Measurements from ENCODE around the gene MCM5.
"Not testable (repeated sequence)": the region's sequence is repeated elsewhere in the genome, so short reads cannot be mapped to it uniquely, and the experiment has no call there.

MCM5 gene

DNA sequence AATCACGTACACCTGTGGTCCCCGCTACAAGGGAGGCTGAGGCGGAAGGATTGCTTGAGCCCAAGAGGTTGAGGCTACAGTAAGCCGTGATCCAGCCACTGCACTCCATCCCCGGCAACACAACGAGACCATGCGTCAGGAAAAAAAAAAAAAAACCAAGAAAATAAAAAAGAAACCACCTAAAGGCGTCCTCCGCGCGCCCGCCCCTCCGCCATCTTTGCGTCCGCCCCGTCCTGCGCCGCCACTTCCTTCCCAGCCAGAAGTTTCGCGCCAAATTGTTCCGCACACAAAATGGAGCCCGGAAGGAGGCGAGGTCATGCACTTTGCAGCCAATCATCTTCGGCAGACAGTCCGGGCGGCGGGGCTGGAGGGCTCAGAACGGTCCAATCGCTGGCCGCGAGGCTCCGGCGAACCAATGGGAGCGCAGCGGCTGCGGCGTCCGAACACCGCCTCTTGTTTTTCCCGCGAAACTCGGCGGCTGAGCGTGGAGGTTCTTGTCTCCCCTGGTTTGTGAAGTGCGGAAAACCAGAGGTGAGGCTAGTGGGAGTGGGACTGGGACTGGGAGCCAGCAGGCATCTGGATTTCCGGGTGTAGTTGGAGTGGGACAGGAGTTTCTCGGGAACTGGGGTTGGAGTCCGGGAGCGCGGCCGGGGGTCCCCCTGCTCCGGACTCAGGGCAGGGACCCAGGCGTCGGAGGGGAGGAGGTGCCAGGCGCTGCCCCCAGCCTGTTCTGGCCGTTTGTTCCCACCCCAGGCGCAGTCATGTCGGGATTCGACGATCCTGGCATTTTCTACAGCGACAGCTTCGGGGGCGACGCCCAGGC is at the start of gene MCM5:
TSS of gene MCM5 (plus strand) at position 463 of the 823 bp plus-strand sequence. CDS start at position 762, 299 bp downstream.
- DNase-seq = peak; percentile 97

DNA sequence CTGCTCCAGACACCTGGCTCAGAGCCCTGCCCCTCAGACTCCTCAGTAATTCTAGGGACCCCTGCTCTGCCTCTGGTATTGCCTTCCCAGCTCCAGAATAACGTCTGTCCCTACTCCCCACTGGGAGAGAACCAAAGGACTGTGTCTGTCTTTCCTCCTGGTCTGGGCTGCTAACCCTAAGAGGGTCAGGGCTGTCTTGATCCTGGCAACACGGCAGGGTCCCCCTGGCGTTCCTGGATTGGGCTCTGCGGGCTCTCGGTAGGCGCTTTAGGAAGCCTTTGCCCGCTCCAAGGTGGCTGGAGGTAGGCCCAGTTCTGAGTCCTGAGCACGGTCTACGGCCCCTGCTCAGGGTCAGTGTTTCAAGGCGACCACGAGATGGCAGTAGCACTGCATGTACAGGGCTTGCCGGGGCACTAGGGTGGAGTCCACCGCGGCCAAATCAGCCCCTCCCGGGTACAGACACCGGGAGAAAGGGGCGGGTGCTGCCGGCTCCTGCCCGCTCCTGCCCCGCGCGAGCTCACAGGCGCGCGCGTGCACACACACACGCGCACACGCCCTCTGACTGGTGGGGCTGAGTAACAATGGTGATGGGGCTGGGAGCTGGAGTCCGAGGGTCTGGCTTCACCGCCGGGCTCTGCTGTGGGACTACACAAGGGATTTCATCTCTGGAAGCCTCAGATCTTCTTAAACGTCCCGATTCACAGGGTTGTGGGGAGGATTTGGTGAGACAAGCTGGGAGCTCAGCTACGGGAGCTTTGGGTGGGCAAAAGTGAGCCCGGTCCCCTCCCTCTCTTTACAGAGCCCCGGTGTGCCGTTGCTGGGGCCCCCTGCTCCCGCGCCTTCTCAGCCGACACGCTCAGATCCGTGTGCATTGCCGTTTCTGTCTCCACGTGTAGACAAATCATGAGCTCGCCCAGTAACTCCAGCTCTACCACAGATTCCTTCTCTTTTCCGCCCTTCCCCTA is 49.1 kb upstream of the MCM5 start:
- DNase-seq = peak; percentile 92

DNA sequence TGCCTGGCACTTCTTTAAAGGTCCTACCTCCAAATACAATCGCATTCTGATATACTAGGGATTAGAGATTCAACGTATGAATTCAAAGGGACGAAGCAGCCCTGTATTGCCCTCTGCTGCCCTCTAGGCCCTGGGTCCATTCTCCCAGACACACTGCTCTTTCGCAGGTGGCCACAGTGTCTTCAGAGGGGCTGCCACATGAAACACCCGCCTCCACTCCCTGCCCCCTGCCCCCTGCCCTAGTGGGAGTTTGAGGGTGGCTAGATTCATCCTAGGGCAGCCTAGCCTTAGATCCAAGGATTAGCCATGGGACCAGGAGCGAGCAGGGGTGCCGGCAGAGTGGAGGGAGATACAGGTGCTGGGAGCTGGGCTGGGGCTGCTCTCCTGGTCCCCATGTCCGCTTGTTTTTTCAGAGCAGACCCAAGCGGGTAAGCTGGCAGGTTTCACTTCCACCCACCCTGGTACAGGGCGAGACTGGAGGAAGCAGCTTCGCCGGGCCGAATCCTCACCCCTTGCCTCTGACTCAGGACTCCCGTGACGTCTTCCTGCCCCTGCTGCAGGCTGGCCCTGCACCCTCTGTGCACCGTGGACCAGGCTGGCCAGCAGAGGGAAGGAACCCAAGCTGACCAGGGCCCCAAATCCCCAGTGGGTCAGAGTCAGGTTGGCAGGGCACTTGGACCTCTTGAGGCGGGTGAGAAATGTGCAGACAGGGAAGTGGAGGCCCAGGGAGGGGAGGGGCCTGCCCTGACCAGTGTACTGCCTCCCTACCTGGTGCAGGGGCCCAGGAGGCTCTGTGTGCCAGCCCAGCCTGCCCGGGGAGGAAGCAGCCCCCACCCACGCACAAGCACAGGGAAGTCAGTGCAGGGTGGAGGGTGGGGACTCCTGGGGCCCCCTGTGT is 47.5 kb upstream of the MCM5 start:
- DNase-seq = peak; percentile 89

DNA sequence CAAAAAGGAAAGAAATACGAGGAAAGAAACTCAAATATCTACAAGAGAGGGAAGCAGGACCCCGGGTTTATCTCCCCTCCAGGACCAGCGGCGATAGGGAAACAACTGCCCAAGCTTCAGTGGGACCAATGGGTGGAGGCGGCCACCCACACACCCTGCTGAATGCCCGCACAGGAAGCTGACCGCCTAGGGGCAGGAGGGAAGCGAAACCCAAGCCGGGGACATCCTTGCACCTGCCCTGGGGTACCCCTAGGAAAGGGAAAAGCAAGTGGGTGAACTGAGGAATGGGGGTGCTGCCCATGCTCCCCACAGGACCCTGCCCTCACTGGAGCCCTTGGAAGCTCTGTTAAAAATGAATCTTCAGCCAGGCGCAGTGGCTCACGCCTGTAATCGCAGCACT is 46.6 kb upstream of the MCM5 start:
- no peak for DNase-seq

DNA sequence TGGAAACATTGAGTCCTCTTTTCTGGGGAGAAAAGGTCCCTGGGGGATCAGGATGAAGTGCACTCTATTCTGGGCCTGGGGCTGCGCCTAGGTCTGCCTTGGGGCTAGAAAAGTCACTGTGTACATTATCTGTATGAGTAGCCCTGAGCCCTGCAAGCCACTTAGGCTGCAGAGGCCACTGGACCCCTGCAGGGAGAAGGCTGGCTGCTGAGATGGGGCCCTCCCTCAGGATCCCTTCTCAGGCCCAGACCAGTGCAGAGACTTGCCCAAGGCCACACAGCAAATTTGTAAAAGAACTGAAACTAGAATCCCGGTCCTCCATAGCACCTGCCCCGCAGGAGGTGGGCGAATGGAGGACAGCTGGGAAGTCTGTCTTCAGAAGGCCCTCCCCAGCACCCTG is 45.9 kb upstream of the MCM5 start:
- no peak for DNase-seq

DNA sequence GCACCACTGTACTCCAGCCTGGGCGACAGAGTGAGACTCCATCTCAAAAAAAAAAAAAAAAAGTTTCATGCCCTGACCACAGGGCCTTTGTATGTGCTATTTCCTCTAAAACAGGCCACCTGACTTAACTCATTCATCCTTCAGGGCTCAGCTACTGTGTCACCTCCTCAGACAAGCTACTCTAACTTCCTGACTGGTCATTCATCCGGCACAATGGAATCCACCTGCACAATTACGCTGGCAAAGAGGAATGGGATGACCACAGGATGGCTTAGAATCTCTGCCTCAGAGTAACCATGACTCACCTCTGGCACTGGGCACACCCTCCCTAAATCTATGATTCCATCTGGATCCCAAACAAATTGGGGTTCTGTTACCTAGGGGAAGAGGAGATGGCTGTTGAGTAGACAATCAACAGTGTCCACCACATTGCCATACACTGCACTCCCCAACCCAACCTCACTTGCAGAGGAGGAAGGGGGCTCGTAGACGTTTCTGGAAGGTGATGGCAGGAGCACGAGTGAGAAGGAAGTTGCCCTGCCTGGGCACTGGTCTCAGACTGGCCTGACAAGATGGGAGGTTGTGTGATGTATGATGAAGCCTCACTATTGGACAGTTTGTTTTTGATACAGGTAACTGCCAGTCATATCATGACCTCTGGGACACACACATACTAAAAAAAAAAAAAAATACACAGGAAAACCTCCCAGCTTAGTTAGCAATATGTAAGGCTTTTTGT is 41.9 kb upstream of the MCM5 start:
- DNase-seq = no peak

DNA sequence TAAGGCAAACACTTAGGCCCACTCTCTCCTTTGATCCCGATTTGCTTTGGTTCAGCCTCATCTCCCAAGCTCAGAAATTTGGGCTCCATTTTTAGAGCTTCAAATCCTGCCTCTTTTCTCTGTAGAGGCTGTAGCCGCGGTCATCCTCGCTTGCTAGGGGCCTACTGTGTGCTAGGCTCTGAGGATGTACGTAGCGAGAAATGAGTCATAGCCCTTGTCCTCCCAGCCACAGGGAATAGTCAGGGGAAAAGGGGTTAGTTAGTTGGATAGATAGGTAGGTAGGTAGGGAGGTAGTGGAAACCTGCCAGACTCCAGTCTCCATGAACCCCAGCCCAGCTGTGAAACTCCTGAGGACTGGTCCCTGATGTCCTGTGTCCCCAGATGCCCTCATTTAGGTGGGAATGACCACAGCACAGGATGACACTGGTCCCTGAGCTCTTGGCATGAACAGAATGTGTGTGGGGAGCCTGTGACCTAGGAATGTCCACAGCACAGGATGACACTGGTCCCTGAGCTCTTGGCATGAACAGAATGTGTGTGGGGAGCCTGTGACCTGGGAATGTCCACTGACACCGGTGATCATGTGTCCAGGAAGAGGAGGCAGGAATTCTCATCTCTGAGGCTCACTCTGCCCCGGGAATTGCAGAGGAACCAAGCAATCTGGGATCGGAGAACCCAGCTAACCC is 40.4 kb upstream of the MCM5 start:
- DNase-seq = no peak

DNA sequence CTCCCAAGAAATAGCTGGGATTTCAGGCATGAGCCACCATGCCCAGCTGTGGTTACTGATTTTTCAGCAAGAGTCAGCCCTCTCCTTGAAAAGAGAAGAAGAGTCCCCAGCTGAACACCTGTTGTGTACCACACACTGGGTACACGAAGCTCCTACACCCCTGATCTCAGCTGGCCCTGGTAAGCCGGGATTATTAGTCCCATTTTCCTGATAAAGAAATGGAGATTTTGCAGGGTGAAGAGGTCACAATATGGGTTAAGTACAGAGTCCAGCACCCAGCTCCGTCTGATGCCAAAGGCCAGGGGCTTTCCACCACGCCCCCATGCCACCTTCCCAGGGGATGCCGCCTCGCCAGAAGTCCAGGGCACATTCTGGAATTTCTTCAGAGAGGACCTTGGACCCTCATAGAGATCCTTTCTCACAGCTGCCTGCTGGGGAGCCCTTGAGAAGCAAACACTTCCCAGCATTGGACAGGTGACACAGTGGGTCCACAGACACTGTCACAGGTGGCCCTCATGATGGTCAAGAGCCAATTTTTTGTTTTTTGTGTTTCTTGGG is 38.9 kb upstream of the MCM5 start:
- DNase-seq = no peak

DNA sequence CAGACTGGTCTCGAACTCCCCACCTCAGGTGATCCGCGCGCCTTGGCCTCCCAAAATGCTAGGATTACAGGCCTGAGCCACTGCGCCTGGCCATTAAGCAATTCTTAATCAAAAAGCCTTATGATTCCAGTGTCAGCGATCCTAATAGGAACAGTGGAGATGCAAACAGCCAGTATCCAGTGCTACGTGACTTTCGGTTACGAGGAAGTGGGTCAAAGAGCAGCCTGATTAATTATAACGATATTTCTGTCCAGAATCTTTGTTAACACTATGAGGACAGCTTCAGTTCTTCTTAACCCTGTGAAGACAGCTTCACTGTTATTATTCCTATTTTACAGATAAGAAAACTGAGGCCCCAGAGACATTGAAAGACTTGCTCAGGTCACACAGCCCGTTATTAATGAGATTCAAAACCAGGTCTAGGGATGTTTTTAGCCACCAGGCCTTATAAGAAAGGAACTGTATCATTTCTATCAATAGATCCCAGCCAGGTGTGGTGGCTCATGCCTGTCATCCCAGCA is 36.3 kb upstream of the MCM5 start:
- no peak for DNase-seq

DNA sequence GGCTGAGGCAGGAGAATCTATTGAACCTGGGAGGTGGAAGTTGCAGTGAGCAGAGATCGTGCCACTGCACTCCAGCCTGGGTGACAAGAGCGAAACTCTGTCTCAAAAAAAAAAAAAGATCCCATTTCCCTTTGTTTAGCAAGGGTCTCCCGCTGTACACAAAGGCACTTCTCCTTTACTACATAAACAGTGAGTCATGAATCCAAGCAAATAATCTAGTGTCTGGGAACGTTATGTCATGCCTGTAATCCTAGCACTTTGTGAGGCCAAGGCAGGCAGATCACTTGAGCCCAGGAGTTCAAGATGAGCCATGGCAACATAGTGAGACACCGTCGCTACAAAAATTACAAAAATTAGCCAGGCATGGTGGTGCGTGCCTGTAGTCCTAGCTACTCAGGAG is 35.7 kb upstream of the MCM5 start:
- DNase-seq = not testable (repeated sequence)

DNA sequence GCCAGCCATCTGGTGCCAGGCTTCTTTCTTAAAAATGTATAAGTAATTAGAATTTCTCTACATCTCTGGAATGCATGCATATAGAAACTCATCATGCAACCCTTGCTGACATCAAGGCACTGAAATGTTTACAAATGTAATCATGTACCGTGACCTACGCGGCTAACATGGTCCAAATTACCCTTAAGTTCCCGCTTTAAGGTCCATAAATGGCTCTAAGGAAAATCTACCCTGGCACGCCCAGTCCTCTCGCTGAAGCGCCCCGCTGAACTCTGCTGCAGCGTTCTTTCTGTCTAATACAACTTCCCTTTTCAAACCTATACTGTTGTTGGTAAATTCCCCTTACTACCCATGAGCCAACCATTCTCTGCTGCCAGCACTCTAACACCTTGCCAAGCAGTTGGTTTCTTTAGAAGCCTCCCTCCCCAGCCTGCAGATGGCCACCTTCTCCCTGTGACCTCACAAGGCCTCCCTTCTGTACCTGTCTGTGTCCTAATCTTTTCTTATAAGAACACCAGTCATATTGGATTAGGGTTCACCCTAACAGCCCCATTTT is 32.5 kb upstream of the MCM5 start:
- DNase-seq = peak; percentile 67

DNA sequence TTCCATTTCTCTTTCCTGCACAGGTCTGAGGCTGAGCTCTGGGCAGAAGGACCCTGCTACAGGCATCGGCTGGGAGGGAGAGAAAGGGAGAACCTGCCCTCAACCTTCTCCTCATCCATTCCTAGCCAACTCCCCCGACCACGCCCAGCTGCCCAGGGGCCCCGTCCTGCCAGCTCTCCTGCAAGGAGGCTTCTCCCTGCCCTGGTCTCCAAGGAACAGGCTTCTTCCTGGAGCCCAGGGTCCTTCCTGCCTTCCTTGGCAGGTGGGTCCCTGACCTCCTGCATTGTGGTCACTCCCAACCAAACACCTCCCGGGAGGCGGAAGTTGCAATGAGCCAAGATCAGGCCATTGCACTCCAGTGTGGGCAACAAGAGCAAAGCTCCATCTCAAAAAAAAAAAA is 31.6 kb upstream of the MCM5 start:
- no peak for DNase-seq

DNA sequence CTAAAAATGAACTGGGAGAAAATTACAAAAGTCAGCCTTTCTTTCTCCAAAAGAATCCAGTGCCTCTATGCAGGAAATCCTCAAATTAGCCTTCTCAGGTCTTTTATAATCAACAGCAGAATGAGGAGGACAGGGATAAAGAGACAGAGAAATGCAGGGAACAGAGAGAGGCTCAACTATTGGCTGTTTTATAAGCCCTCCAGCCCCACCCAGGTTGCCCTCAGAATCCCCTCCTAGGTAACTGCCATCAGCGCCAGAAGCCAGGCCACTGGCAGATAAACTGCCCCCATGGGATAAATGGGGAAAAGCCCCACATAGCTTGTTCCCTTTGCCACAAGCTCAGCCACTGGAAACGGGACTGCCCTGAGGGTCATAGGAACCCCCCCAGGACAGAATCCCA is 29.9 kb upstream of the MCM5 start:
- no peak for DNase-seq

DNA sequence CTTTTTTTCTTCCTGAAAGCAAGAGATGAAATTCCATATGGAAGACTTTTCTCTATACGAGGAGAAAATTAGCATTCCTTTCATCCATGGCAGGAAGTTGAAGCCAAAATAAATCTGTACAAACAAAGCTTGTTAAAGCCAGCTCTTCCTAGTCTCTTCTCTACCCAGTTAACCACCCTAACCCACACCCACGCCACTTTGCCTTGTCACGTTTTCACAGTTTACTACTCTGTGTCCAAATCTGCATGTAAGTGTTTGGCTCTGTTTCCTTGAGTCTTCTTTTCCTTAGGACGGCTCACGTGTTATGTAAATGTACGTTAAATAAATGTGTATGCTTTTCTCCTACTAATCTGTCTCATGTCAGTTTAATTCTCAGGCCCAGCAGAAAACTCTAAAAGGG is 26.2 kb upstream of the MCM5 start:
- DNase-seq = no peak

DNA sequence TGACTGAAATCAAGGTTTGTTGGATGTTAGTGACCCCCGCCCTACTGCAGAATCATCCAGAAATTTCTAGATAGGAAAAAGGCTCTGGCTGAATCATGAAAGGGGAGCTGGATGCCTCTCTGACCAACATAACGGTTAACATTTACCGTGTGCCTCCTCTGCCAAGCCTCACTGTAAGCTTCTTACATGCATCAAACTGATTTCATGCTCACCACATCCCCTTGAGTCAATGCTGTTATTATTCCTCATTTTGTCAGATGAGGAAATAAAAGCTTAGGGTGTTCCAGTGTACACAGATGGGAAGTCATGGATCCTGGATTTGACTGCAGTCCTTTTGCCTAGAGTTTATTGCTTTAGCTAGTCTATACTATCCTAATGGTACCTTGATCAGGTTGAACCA is 24.9 kb upstream of the MCM5 start:
- DNase-seq = no peak

DNA sequence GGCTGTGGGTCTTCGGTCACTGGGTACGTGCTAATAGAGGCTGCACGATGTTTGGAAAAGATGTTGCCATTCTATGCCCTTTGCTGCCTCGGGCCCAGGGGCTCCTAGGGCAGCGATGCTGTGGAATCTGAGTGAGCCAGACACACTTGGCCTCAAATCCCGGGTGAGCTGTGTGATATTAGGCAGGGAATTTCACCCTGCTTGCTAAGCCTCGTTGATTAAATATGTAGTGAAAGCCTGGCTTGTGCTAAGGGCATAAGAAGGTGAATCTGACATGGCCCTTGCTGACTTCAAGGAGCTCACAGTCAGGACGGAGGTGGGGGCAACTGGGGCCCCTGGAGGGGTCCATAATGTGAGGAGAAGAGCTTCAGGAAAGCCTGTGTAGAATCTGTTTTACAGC is 24.4 kb upstream of the MCM5 start:
- DNase-seq = no peak

DNA sequence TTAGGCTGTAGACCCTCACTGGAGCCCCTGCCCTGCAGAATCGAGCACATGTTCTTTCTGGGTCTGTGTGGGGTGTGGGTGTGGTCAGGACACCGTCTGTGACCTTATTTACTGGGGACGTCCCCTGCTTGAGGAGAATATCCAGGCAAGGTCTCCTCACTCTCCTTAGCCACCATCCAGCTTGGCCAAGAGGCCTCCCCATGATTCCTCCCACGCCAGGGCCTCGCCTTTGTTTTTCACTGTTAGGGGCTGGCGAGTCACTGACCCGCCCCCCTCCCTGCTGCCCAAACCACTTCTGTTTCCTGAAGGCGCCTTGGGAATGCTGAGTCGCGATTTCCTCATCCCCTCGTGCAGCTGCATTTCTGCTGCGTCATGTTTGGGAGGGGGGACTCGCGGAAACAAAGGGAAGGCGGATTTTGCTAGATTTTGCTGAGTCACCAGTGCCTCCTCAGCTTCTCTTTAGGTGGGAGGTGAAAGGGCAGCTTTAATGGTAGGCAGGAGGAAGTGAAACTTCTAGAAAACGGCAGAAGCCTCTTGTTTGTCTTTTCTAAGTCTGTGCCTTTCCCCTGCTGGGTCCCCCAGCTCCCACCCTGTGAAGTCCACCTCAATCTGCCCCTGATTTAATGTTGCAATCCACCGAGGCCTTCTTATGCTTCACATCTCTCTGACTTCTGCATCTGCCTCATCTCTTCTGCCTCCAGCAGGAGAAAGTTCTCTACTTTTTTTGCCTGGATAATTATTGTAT is 23.0 kb upstream of the MCM5 start:
- peak; percentile 85 for DNase-seq

DNA sequence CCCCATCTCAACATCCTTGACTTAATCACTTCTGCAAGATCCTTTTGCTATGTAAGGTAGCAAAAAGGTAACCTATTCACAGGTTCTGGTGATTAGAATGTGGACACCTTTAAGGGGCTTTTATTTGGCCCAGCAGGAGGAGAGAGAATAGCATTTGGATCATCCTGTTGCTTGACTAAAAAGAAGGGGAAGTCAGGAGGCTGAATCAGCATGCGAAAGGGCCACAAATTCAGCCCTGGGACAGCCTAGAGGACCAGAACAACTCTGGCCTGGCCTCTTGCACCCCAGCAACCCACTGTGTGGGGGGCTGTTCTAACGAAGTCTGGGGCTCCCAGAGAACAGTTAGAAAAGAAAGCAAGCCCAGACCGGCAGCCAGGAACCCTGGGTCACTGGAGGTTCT is 22.2 kb upstream of the MCM5 start:
- DNase-seq = no peak

DNA sequence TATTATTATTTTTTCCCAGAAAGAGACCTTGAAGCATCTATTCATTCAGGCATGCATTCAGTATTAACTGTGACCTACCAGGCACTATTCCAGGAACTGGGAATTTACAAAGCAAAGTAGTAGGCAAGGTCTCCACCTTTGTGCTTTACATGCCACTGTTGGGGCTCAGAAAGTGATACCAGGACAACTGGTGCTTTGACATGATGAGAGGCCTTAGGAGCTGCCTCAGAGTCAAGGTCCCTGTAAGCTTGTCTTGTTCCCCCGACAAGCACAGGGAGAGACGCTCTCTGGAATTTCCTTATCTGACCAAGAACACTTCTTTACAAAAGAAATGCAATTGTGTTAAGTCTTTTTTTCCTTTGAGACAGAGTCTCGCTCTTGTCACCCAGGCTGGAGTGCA is 21.3 kb upstream of the MCM5 start:
- no peak for DNase-seq

Measured in CD4-positive, alpha-beta T cell treated with Interleukin-15 for 1 hour (primary cell).